Neural progenitor cell (in vitro differentiated cells): ENCODE results near the gene SLC35F4.

ENCODE experiments used
- CTCF ChIP-seq: fragments of 200-600 bp; sonication (generic); IDR thresholded peaks from 2 replicates; pipeline ENCODE4 v1.5.1; 2017; ENCODE audit warnings: antibody characterized with exemption, mild to moderate bottlenecking
- EZH2phosphoT487 ChIP-seq: fragments of 200-600 bp; sonication (generic); IDR thresholded peaks from 2 replicates; pipeline ENCODE4 v1.6.1; 2017; ENCODE audit warnings: antibody characterized with exemption

DNA sequence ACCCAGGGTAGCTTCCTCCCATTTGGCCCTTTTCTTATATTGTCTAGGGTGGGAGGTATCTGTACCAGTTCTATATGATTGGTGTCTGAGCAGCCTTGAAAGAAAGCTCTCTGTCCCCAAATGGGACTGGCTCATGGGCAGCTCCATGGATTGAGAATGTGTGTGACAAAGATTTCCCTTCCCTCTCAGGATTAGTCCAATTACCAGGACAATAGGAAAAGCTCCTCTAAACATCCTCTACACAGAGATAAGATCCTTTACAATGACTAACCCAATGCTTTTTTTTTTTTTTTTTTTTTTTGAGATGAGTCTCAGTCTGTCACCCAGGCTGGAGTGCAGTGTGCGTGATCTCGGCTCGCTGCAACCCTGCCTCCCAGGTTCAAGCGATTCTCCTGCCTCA, 112.1 kb downstream of the SLC35F4 start:
- TF ChIP-seq EZH2phosphoT487 (no peak), CTCF (no peak)
